ENCODE data around the gene RALGPS1. TPM values are rescaled to one million over a fixed set of nuclear protein-coding genes. Genes with fewer than 3 reads are reported as not detected.
A peak's percentile ranks its signal among the peaks of the same experiment; 100 is the strongest.

The RALGPS1 gene
- total and polyA plus RNA-seq, 3 experiments from 2014 or later, result 1.6 to 3.2 (median 2.4) TPM

DNA sequence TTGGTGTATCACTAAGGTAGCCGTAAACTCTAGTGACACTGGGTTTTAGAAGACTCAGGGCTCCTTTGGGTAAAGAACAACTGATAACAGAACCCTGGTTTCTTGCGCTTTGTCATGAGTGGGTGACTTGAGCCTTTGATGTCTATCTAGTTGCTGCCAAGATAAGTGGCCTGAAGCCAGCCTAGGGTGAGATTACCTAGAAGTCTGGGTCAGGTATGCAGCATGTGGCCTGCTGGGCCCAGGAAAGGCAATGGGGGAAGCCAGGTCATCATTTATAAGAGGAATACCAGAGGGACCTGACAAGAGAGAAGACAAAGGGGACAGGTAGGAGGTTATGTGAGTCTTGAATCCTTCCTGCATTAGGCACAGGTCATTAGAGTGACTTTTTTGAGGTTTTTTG lies 326.8 kb downstream of the RALGPS1 start:
- H3K36me3 Mint-ChIP-seq, result no peaks in the 10 kb centered on the region
- POLR2A ChIA-PET, result no interaction called here
- CTCF ChIA-PET, result no interaction called here
- no peak overlapping the region for H3K4me3 ChIP-seq (ENCODE audit: low read length)
- H3K27ac ChIP-seq (ENCODE audit: low read depth, low read length), result no peak overlapping the region
- H3K9me3 ChIP-seq (ENCODE audit: low read length), result no peaks in the 10 kb centered on the region
- H3K27ac Mint-ChIP-seq, result no peak overlapping the region
- H3K4me3 Mint-ChIP-seq, result no peak overlapping the region
- H3K9me3 Mint-ChIP-seq, result no peaks in the 10 kb centered on the region
- no peaks in the 10 kb centered on the region for H3K36me3 ChIP-seq (ENCODE audit: insufficient read depth, low read length)
- peaks cover 8 to 13% (median 12%) of the 10 kb centered on the region in 3 donors for H3K4me1 Mint-ChIP-seq
- H3K27me3 ChIP-seq (ENCODE audit: insufficient read depth, low read length, poor library complexity, severe bottlenecking), result no peaks in the 10 kb centered on the region
- H3K4me1 ChIP-seq (ENCODE audit: insufficient read depth, low read length), result peaks cover 5% of the 10 kb centered on the region
- H3K27me3 Mint-ChIP-seq, result peaks cover 2 to 7% of the 10 kb centered on the region in 2 donors
- DNase-seq, result no peak

GRCh38 chr9:127244609-127245601 lies 330.3 kb downstream of the RALGPS1 start:
- CTCF ChIA-PET, result interaction anchor here (0.8 to 1.2 kb wide), 4 partner anchors 9 to 30 kb away, joined by 3 to 4 read pairs (median 4); no protein-coding TSS in a partner anchor
- Mint-ChIP-seq H3K4me3 (peak overlapping the region; percentile 81 to 95 (median 89)), H3K27me3 (peaks cover 0 to 3% of the 10 kb centered on the region in 2 donors), H3K9me3 (no peaks in the 10 kb centered on the region), H3K36me3 (peaks cover 0 to 1% (median 0%) of the 10 kb centered on the region in 3 donors), H3K4me1 (peaks cover 8 to 13% (median 12%) of the 10 kb centered on the region in 3 donors), H3K27ac (peak overlapping the region in 7 of 8 donors; percentile 29 to 94 (median 85))
- Histone ChIP-seq H3K27ac (ENCODE audit: low read depth, low read length) (no peak overlapping the region), H3K4me3 (ENCODE audit: low read length) (peak overlapping the region; percentile 61), H3K27me3 (ENCODE audit: insufficient read depth, low read length, poor library complexity, severe bottlenecking) (no peaks in the 10 kb centered on the region), H3K36me3 (ENCODE audit: insufficient read depth, low read length) (no peaks in the 10 kb centered on the region), H3K9me3 (ENCODE audit: low read length) (no peaks in the 10 kb centered on the region), H3K4me1 (ENCODE audit: insufficient read depth, low read length) (peaks cover 5% of the 10 kb centered on the region)
- peak; percentile 88 to 95 (median 91) for DNase-seq
- POLR2A ChIA-PET, result interaction anchor here (0.6 kb wide), 1 partner anchor 207 kb away, joined by 3 read pairs; the partner anchor contains the start of genes LRSAM1 and RPL12

DNA sequence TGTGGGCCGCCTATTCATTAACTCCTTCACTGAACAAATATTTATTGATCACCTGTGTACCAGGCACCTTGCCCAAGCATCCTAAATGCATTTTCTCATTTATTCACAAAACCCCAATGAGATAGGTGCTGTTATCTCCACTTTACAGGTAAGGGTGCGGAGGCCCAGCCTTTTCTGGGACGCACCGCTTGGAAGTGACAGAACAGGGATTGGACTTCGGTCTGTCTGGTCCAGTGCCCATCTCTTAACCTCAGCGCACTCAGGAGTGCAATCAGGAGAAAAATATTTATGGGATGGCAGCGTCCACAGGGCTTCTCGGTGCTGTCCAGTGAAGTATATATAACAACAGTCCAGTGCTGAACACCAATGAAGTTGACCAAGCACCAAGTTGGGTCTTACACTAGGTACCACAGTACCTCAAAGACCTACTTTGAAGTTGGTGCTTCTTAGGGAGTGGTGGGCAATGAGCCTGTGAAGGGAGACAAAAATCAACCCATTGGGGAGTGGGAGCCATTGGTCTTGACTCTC lies 331.1 kb downstream of the RALGPS1 start:
- Histone ChIP-seq H3K9me3 (ENCODE audit: low read length) (no peaks in the 10 kb centered on the region), H3K36me3 (ENCODE audit: insufficient read depth, low read length) (no peaks in the 10 kb centered on the region), H3K4me3 (ENCODE audit: low read length) (peak overlapping the region; percentile 61), H3K27me3 (ENCODE audit: insufficient read depth, low read length, poor library complexity, severe bottlenecking) (no peaks in the 10 kb centered on the region), H3K4me1 (ENCODE audit: insufficient read depth, low read length) (peaks cover 5% of the 10 kb centered on the region), H3K27ac (ENCODE audit: low read depth, low read length) (no peak overlapping the region)
- Mint-ChIP-seq H3K27ac (peak overlapping the region in 1 of 8 donors; percentile 85), H3K27me3 (peaks cover 0 to 3% of the 10 kb centered on the region in 2 donors), H3K4me1 (peaks cover 8 to 13% (median 12%) of the 10 kb centered on the region in 3 donors), H3K4me3 (peak overlapping the region; percentile 81 to 95 (median 89)), H3K9me3 (no peaks in the 10 kb centered on the region), H3K36me3 (peaks cover 0 to 1% (median 0%) of the 10 kb centered on the region in 3 donors)
- no peak for DNase-seq
- CTCF ChIA-PET, result interaction anchor here (0.9 kb wide), 1 partner anchor 31 kb away, joined by 4 read pairs; no protein-coding TSS in a partner anchor
- POLR2A ChIA-PET, result no interaction called here

- H3K27ac ChIP-seq (ENCODE audit: low read depth, low read length), result no peak overlapping the region
- H3K27me3 ChIP-seq (ENCODE audit: insufficient read depth, low read length, poor library complexity, severe bottlenecking), result no peaks in the 10 kb centered on the region
- no peaks in the 10 kb centered on the region for H3K36me3 ChIP-seq (ENCODE audit: insufficient read depth, low read length)
- CTCF ChIA-PET, result no interaction called here
- Mint-ChIP-seq H3K27me3 (peaks cover 6 to 7% of the 10 kb centered on the region in 2 donors), H3K4me3 (no peak overlapping the region), H3K9me3 (no peaks in the 10 kb centered on the region), H3K4me1 (peaks cover 8 to 13% (median 12%) of the 10 kb centered on the region in 3 donors), H3K36me3 (peaks cover 0 to 2% (median 0%) of the 10 kb centered on the region in 3 donors), H3K27ac (no peak overlapping the region)
- no peak overlapping the region for H3K4me3 ChIP-seq (ENCODE audit: low read length)
- H3K9me3 ChIP-seq (ENCODE audit: low read length), result no peaks in the 10 kb centered on the region
- DNase-seq, result no peak
- H3K4me1 ChIP-seq (ENCODE audit: insufficient read depth, low read length), result peaks cover 5% of the 10 kb centered on the region
- POLR2A ChIA-PET, result interaction anchor here (0.6 kb wide), 2 partner anchors 35 to 175 kb away, joined by 3 to 12 read pairs; no protein-coding TSS in a partner anchor
These were observed 333.7 kb downstream of the RALGPS1 start for GRCh38 chr9:127248241-127248640.

- Histone ChIP-seq H3K27ac (ENCODE audit: low read depth, low read length) (no peak overlapping the region), H3K36me3 (ENCODE audit: insufficient read depth, low read length) (no peaks in the 10 kb centered on the region), H3K4me3 (ENCODE audit: low read length) (no peak overlapping the region), H3K27me3 (ENCODE audit: insufficient read depth, low read length, poor library complexity, severe bottlenecking) (no peaks in the 10 kb centered on the region), H3K9me3 (ENCODE audit: low read length) (no peaks in the 10 kb centered on the region), H3K4me1 (ENCODE audit: insufficient read depth, low read length) (peaks cover under 1% of the 10 kb centered on the region)
- CTCF ChIA-PET, result interaction anchor here (1.0 kb wide), 1 partner anchor 11 kb away, joined by 3 read pairs; no protein-coding TSS in a partner anchor
- DNase-seq, result no peak
- H3K36me3 Mint-ChIP-seq, result peaks cover 0 to 3% (median 0%) of the 10 kb centered on the region in 3 donors
- H3K27me3 Mint-ChIP-seq, result peaks cover 13% of the 10 kb centered on the region in 2 donors
- H3K9me3 Mint-ChIP-seq, result no peaks in the 10 kb centered on the region
- H3K27ac Mint-ChIP-seq, result peak overlapping the region in 1 of 8 donors; percentile 55
- no peak overlapping the region for H3K4me3 Mint-ChIP-seq
- H3K4me1 Mint-ChIP-seq, result peaks cover 5 to 10% (median 8%) of the 10 kb centered on the region in 3 donors
- POLR2A ChIA-PET, result no interaction called here
These were observed 335.3 kb downstream of the RALGPS1 start for GRCh38 chr9:127249877-127250276.

- Mint-ChIP-seq H3K4me1 (no peaks in the 10 kb centered on the region), H3K27me3 (peaks cover 13 to 17% of the 10 kb centered on the region in 2 donors), H3K36me3 (peaks cover 0 to 3% (median 0%) of the 10 kb centered on the region in 3 donors), H3K4me3 (no peak overlapping the region), H3K27ac (no peak overlapping the region), H3K9me3 (no peaks in the 10 kb centered on the region)
- H3K4me1 ChIP-seq (ENCODE audit: insufficient read depth, low read length), result no peaks in the 10 kb centered on the region
- H3K27me3 ChIP-seq (ENCODE audit: insufficient read depth, low read length, poor library complexity, severe bottlenecking), result no peaks in the 10 kb centered on the region
- ChIA-PET POLR2A (no interaction called here), CTCF (no interaction called here)
- no peak overlapping the region for H3K27ac ChIP-seq (ENCODE audit: low read depth, low read length)
- DNase-seq, result no peak
- H3K4me3 ChIP-seq (ENCODE audit: low read length), result no peak overlapping the region
- no peaks in the 10 kb centered on the region for H3K36me3 ChIP-seq (ENCODE audit: insufficient read depth, low read length)
- H3K9me3 ChIP-seq (ENCODE audit: low read length), result no peaks in the 10 kb centered on the region
These were observed 336.4 kb downstream of the RALGPS1 start for GRCh38 chr9:127250896-127251391.

GRCh38 chr9:127252410-127253318 lies 338.1 kb downstream of the RALGPS1 start:
- CTCF ChIA-PET, result interaction anchor here (1.1 kb wide), 1 partner anchor 38 kb away, joined by 3 read pairs; no protein-coding TSS in a partner anchor
- peaks cover 0 to 3% (median 0%) of the 10 kb centered on the region in 3 donors for H3K36me3 Mint-ChIP-seq

More at GRCh38 chr9:127252410-127253318, 338.1 kb downstream of the RALGPS1 start:
- H3K4me1 ChIP-seq (ENCODE audit: insufficient read depth, low read length), result no peaks in the 10 kb centered on the region
- no peaks in the 10 kb centered on the region for H3K9me3 Mint-ChIP-seq
- H3K36me3 ChIP-seq (ENCODE audit: insufficient read depth, low read length), result no peaks in the 10 kb centered on the region
- H3K9me3 ChIP-seq (ENCODE audit: low read length), result no peaks in the 10 kb centered on the region
- H3K4me3 Mint-ChIP-seq, result no peak overlapping the region
- no peak overlapping the region for H3K27ac ChIP-seq (ENCODE audit: low read depth, low read length)
- no peak overlapping the region for H3K4me3 ChIP-seq (ENCODE audit: low read length)
- no peak overlapping the region for H3K27ac Mint-ChIP-seq
- DNase-seq, result no peak
- POLR2A ChIA-PET, result interaction anchor here (0.6 kb wide), 1 partner anchor 813 kb away, joined by 4 read pairs; no protein-coding TSS in a partner anchor
- no peaks in the 10 kb centered on the region for H3K4me1 Mint-ChIP-seq
- no peaks in the 10 kb centered on the region for H3K27me3 ChIP-seq (ENCODE audit: insufficient read depth, low read length, poor library complexity, severe bottlenecking)
- peaks cover 15 to 17% of the 10 kb centered on the region in 2 donors for H3K27me3 Mint-ChIP-seq

Data from CD8-positive, alpha-beta memory T cell (primary cell).